HEK293 (cell line): ENCODE data around the gene PEX14.

Experiments used
- MYNN ChIP-seq: fragments of 450-650 bp; formaldehyde crosslinking; IDR thresholded peaks from 2 replicates; pipeline ENCODE4 v1.5.1; 2016; ENCODE audit warnings: missing biosample characterization, missing genetic modification characterization, borderline replicate concordance
- ZNF121 ChIP-seq: fragments of 450-650 bp; formaldehyde crosslinking; IDR thresholded peaks from 2 replicates; pipeline ENCODE4 v1.5.1; 2016; ENCODE audit warnings: missing biosample characterization, missing genetic modification characterization
- ZNF416 ChIP-seq: fragments of 450-650 bp; formaldehyde crosslinking; IDR thresholded peaks from 2 replicates; pipeline ENCODE4 v1.5.1; 2016; ENCODE audit warnings: missing biosample characterization, missing genetic modification characterization
- ZNF510 ChIP-seq: fragments of 450-650 bp; formaldehyde crosslinking; IDR thresholded peaks from 2 replicates; pipeline ENCODE4 v1.5.1; 2018; ENCODE audit warnings: mild to moderate bottlenecking, missing genetic modification characterization, missing biosample characterization; ENCODE audit not compliant: insufficient replicate concordance
- ZNF707 ChIP-seq: fragments of 450-650 bp; formaldehyde crosslinking; IDR thresholded peaks from 2 replicates; pipeline ENCODE4 v1.5.1; 2016; ENCODE audit warnings: missing biosample characterization, missing genetic modification characterization
- TF ChIP-seq, protein P1 (sequence below): fragments of 450-650 bp; formaldehyde crosslinking; IDR thresholded peaks from 2 replicates; pipeline ENCODE4 v1.5.1; 2016; ENCODE audit warnings: missing biosample characterization, missing genetic modification characterization
- TF ChIP-seq, protein P2 (sequence below): fragments of 450-650 bp; formaldehyde crosslinking; IDR thresholded peaks from 2 replicates; pipeline ENCODE4 v1.5.1; 2016; ENCODE audit warnings: missing biosample characterization, missing genetic modification characterization
- TF ChIP-seq, protein P3 (sequence below): fragments of 450-650 bp; formaldehyde crosslinking; IDR thresholded peaks from 2 replicates; pipeline ENCODE4 v1.5.1; 2016; ENCODE audit warnings: missing biosample characterization, missing genetic modification characterization

DNA sequence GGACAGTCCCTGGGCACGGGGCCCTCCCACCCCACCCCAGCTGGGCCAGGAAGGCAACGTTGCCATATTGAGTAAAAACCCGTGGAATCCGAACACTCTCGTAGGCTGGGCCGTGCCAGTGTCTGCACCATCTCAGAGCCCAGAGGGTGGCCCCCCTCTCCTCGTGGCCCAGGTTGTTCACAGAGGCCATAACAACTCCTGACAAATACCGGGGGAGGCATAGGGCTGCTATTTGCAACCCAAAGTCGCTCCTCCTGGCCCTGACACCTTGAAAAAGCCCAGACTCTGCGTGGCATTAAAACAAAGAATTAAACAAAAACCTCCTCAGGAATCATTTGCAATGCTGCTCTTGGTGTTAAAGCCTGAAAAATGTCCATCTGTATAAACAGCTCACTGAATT is 180.3 kb downstream of the PEX14 start:
- no peak for TF ChIP-seq ZNF121 (tag by site-specific recombination)
- TF ChIP-seq, protein P1, sequence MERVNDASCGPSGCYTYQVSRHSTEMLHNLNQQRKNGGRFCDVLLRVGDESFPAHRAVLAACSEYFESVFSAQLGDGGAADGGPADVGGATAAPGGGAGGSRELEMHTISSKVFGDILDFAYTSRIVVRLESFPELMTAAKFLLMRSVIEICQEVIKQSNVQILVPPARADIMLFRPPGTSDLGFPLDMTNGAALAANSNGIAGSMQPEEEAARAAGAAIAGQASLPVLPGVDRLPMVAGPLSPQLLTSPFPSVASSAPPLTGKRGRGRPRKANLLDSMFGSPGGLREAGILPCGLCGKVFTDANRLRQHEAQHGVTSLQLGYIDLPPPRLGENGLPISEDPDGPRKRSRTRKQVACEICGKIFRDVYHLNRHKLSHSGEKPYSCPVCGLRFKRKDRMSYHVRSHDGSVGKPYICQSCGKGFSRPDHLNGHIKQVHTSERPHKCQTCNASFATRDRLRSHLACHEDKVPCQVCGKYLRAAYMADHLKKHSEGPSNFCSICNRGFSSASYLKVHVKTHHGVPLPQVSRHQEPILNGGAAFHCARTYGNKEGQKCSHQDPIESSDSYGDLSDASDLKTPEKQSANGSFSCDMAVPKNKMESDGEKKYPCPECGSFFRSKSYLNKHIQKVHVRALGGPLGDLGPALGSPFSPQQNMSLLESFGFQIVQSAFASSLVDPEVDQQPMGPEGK (tag by site-specific recombination), result no peak
- TF ChIP-seq ZNF707 (tag by site-specific recombination), result no peak
- TF ChIP-seq, protein P2, sequence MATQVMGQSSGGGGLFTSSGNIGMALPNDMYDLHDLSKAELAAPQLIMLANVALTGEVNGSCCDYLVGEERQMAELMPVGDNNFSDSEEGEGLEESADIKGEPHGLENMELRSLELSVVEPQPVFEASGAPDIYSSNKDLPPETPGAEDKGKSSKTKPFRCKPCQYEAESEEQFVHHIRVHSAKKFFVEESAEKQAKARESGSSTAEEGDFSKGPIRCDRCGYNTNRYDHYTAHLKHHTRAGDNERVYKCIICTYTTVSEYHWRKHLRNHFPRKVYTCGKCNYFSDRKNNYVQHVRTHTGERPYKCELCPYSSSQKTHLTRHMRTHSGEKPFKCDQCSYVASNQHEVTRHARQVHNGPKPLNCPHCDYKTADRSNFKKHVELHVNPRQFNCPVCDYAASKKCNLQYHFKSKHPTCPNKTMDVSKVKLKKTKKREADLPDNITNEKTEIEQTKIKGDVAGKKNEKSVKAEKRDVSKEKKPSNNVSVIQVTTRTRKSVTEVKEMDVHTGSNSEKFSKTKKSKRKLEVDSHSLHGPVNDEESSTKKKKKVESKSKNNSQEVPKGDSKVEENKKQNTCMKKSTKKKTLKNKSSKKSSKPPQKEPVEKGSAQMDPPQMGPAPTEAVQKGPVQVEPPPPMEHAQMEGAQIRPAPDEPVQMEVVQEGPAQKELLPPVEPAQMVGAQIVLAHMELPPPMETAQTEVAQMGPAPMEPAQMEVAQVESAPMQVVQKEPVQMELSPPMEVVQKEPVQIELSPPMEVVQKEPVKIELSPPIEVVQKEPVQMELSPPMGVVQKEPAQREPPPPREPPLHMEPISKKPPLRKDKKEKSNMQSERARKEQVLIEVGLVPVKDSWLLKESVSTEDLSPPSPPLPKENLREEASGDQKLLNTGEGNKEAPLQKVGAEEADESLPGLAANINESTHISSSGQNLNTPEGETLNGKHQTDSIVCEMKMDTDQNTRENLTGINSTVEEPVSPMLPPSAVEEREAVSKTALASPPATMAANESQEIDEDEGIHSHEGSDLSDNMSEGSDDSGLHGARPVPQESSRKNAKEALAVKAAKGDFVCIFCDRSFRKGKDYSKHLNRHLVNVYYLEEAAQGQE (tag by site-specific recombination), result no peak
- TF ChIP-seq, protein P3, sequence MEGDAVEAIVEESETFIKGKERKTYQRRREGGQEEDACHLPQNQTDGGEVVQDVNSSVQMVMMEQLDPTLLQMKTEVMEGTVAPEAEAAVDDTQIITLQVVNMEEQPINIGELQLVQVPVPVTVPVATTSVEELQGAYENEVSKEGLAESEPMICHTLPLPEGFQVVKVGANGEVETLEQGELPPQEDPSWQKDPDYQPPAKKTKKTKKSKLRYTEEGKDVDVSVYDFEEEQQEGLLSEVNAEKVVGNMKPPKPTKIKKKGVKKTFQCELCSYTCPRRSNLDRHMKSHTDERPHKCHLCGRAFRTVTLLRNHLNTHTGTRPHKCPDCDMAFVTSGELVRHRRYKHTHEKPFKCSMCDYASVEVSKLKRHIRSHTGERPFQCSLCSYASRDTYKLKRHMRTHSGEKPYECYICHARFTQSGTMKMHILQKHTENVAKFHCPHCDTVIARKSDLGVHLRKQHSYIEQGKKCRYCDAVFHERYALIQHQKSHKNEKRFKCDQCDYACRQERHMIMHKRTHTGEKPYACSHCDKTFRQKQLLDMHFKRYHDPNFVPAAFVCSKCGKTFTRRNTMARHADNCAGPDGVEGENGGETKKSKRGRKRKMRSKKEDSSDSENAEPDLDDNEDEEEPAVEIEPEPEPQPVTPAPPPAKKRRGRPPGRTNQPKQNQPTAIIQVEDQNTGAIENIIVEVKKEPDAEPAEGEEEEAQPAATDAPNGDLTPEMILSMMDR, result no peak
- no peak for TF ChIP-seq ZNF510 (tag by site-specific recombination)
- no peak for TF ChIP-seq MYNN (tag by site-specific recombination)
- TF ChIP-seq ZNF416 (tag by site-specific recombination), result no peak
